Measurements from ENCODE around the gene NRTN. TPM values are rescaled to one million over a fixed set of nuclear protein-coding genes. Genes with fewer than 3 reads are reported as not detected.

NRTN gene
- polyA plus RNA-seq, 3 donors = not detected

GRCh38 chr19:5814852-5815246 is 10.0 kb downstream of the NRTN start:
- no peak overlapping the region for H3K27ac Mint-ChIP-seq
- no peak for TF ChIP-seq CTCF (IDR thresholded peaks at IDR 0.05)
- Histone ChIP-seq H3K9me3 (replicated peaks in 1 of 2; ENCODE audit: control insufficient read depth in 1 of 2, insufficient read depth in 1 of 2, low read length in 2 of 2) (no peaks in the 10 kb centered on the region), H3K9ac (ENCODE audit: insufficient read depth, low read length, poor library complexity, severe bottlenecking) (no peak overlapping the region), H3K79me2 (ENCODE audit: insufficient read depth, low read length) (no peaks in the 10 kb centered on the region), H3K4me2 (replicated peaks; ENCODE audit: extremely low read depth, low read length, poor library complexity, severe bottlenecking) (no peak overlapping the region), H2AFZ (ENCODE audit: insufficient read depth, low read depth, low read length, poor library complexity, severe bottlenecking) (no peak overlapping the region), H3K27ac (ENCODE audit: low read depth in 1 of 2, low read length in 2 of 2) (no peak overlapping the region), H3K4me3 (replicated peaks in 1 of 3; ENCODE audit: low read depth in 2 of 3, low read length in 3 of 3) (no peak overlapping the region), H4K20me1 (ENCODE audit: insufficient read depth, low read length) (no peaks in the 10 kb centered on the region), H3K36me3 (replicated peaks in 1 of 2; ENCODE audit: control insufficient read depth in 1 of 2, insufficient read depth in 2 of 2, low read length in 2 of 2) (no peaks in the 10 kb centered on the region), H3K4me1 (ENCODE audit: control insufficient read depth in 1 of 2, insufficient read depth in 2 of 2, low read length in 2 of 2) (no peaks in the 10 kb centered on the region), H3K27me3 (ENCODE audit: control insufficient read depth in 2 of 2, insufficient read depth in 2 of 2, low read length in 2 of 2) (no peaks in the 10 kb centered on the region)
- intact Hi-C loops (cut with micrococcal nuclease) = no loop called here
- H3K4me3 Mint-ChIP-seq = no peak overlapping the region
- H3K9me3 Mint-ChIP-seq = peaks cover 0 to 4% (median 0%) of the 10 kb centered on the region in 7 donors
- WGBS (ENCODE audit: insufficient coverage) = 78% methylated on average over 6 of the region's 11 CpGs
- DNase-seq = no peak
- H3K4me1 Mint-ChIP-seq = no peaks in the 10 kb centered on the region
- peaks cover 3 to 10% (median 4%) of the 10 kb centered on the region in 3 donors for H3K27me3 Mint-ChIP-seq (ENCODE audit: low read depth in 3 of 3)
- H3K36me3 Mint-ChIP-seq = no peaks in the 10 kb centered on the region

- H3K4me2 ChIP-seq (replicated peaks; ENCODE audit: extremely low read depth, low read length, poor library complexity, severe bottlenecking) = no peak overlapping the region
- H3K79me2 ChIP-seq (ENCODE audit: insufficient read depth, low read length) = no peaks in the 10 kb centered on the region
- Mint-ChIP-seq H3K4me1 (no peaks in the 10 kb centered on the region), H3K27me3 (ENCODE audit: low read depth in 3 of 3) (peaks cover 6 to 12% (median 10%) of the 10 kb centered on the region in 3 donors), H3K4me3 (peak overlapping the region in 1 of 2 donors; percentile 5), H3K27ac (no peak overlapping the region), H3K9me3 (peaks cover 0 to 4% (median 2%) of the 10 kb centered on the region in 7 donors), H3K36me3 (no peaks in the 10 kb centered on the region)
- intact Hi-C loops (cut with micrococcal nuclease) = no loop called here
- DNase-seq = no peak
- no peaks in the 10 kb centered on the region for H4K20me1 ChIP-seq (ENCODE audit: insufficient read depth, low read length)
- H3K9me3 ChIP-seq (replicated peaks in 1 of 2; ENCODE audit: control insufficient read depth in 1 of 2, insufficient read depth in 1 of 2, low read length in 2 of 2) = no peaks in the 10 kb centered on the region
- no peaks in the 10 kb centered on the region for H3K4me1 ChIP-seq (ENCODE audit: control insufficient read depth in 1 of 2, insufficient read depth in 2 of 2, low read length in 2 of 2)
- no peaks in the 10 kb centered on the region for H3K27me3 ChIP-seq (ENCODE audit: control insufficient read depth in 2 of 2, insufficient read depth in 2 of 2, low read length in 2 of 2)
- TF ChIP-seq CTCF (IDR thresholded peaks at IDR 0.05) = no peak
- H3K27ac ChIP-seq (ENCODE audit: low read depth in 1 of 2, low read length in 2 of 2) = no peak overlapping the region
- WGBS (ENCODE audit: insufficient coverage) = no CpG with 5 or more reads among the region's 2 CpGs
- H3K4me3 ChIP-seq (replicated peaks in 1 of 3; ENCODE audit: low read depth in 2 of 3, low read length in 3 of 3) = no peak overlapping the region
- no peak overlapping the region for H2AFZ ChIP-seq (ENCODE audit: insufficient read depth, low read depth, low read length, poor library complexity, severe bottlenecking)
- no peak overlapping the region for H3K9ac ChIP-seq (ENCODE audit: insufficient read depth, low read length, poor library complexity, severe bottlenecking)
- no peaks in the 10 kb centered on the region for H3K36me3 ChIP-seq (replicated peaks in 1 of 2; ENCODE audit: control insufficient read depth in 1 of 2, insufficient read depth in 2 of 2, low read length in 2 of 2)
Observed at GRCh38 chr19:5817218-5817617, 12.4 kb downstream of the NRTN start.
